Right lobe of liver (tissue), 6 donors: ENCODE data around the gene CENPK. TPM values are rescaled to one million over a fixed set of nuclear protein-coding genes. Genes with fewer than 3 reads are reported as not detected.
A peak's percentile ranks its signal among the peaks of the same experiment; 100 is the strongest.

Experiments
- ATAC-seq, 4 donors: fragments of 200-7000 bp; cut with Tn5 transposase; one replicate each; pipeline ENCODE4 v1.9.1; 2020; ENCODE audit warnings: mild to moderate bottlenecking in 4 of 4, moderate library complexity in 4 of 4
- DNase-seq, 3 donors: peaks; one replicate each; pipeline ENCODE4 v3.0.0-alpha.2; 2020
- H3K27ac ChIP-seq, 3 donors: fragments of 200-600 bp; one replicate each; pipeline ENCODE4 v1.8.0; 2022
- H3K27me3 ChIP-seq, 2 donors: fragments of 200-600 bp; one replicate each; pipeline ENCODE4 v1.8.0; 2022
- H3K36me3 ChIP-seq, 4 donors: fragments of 200-600 bp; sonication (generic) in 1 of 4; one replicate each; pipeline versions ENCODE4 v1.5.1 to v1.8.0; 2017 to 2022; ENCODE audit warnings: control low read depth in 1 of 4
- H3K4me1 ChIP-seq, 4 donors: fragments of 200-600 bp; sonication (generic) in 1 of 4; one replicate each; pipeline versions ENCODE4 v1.5.1 to v1.8.0; 2017 to 2022; ENCODE audit warnings: control low read depth in 1 of 4
- H3K4me3 ChIP-seq, 3 donors: fragments of 200-600 bp; one replicate each; pipeline ENCODE4 v1.8.0; 2022
- H3K9me3 ChIP-seq, 4 donors: fragments of 200-600 bp; sonication (generic) in 1 of 4; one replicate each; pipeline versions ENCODE4 v1.5.1 to v1.8.0; 2017 to 2022; ENCODE audit warnings: control low read depth in 1 of 4
- CTCF ChIP-seq, 4 donors: fragments of 200-600 bp in 3 of 4; fragments of 450-650 bp in 1 of 4; IDR thresholded peaks; one replicate each; pipeline versions ENCODE4 v1.5.1 to v1.8.0; 2016 to 2022; ENCODE audit warnings: antibody characterized with exemption in 4 of 4, mild to moderate bottlenecking in 2 of 4
- POLR2A ChIP-seq: fragments of 450-650 bp; IDR thresholded peaks from one replicate; pipeline ENCODE4 v1.6.1; 2017; ENCODE audit warnings: antibody characterized with exemption, mild to moderate bottlenecking
- WGBS: methylation state at CpG from one replicate; pipeline ENCODE4 v1.1.6; 2018; ENCODE audit warnings: low coverage, low lambda C conversion rate; ENCODE audit not compliant: insufficient coverage; ENCODE audit errors: missing lambda C conversion rate; 5-methylcytosine and 5-hydroxymethylcytosine counted together
- intact Hi-C, 2 donors: fragments of 100-400 bp; cut with DNase I; formaldehyde crosslinking; loops; one replicate each; pipeline versions ENCODE4 v1.11.2 to v1.14.1; 2022
- total RNA-seq, 6 experiments: library from RNA; depleted of rRNA in 2 of 6; stranded (reverse); fragments of >200 nt in 2 of 6; fragmentation: NEBNext Ultra II Directional in 3 of 6; extraction: Animal tissue kit (Norgen Biotek cat#: 25700) in 3 of 6; gene quantifications; one replicate each; pipeline versions ENCODE4 v1.1.0 to v1.2.4, GENCODE V29; 2016 to 2023
- donor health status: DM: no; HTN: yes; CAD: no.
- donor health status: DM: no; HTN: no; CAD: no.
- donor health status: DM: no; HTN: no; CAD: no.
- donor health status: DM: no; HTN: yes; CAD: no.
- donor health status: DM: no; HTN: yes; CAD: no.

Gene CENPK
- total RNA-seq, 6 experiments from 2014 or later = 0.33 to 4.3 (median 1.5) TPM

GRCh38 chr5:65481171-65481581 is 81.8 kb downstream of the CENPK start:
- Histone ChIP-seq H3K27ac (peak overlapping the region; percentile 86 to 95 (median 92)), H3K4me3 (peak overlapping the region; percentile 35 to 57 (median 56)), H3K27me3 (no peaks in the 10 kb centered on the region), H3K4me1 (peaks cover 0 to 15% (median 5%) of the 10 kb centered on the region in 4 donors), H3K36me3 (no peaks in the 10 kb centered on the region), H3K9me3 (no peaks in the 10 kb centered on the region)
- no peak for TF ChIP-seq CTCF (IDR thresholded peaks at IDR 0.05)
- no peak for TF ChIP-seq POLR2A
- no peak for DNase-seq
- intact Hi-C loops = no loop called here
- no peak for ATAC-seq
- WGBS = 0% methylated on average over 7 of the region's 7 CpGs

GRCh38 chr5:65480306-65480865 is 82.6 kb downstream of the CENPK start:
- Histone ChIP-seq H3K27ac (peak overlapping the region; percentile 30 to 95 (median 92)), H3K36me3 (no peaks in the 10 kb centered on the region), H3K4me1 (peaks cover 0 to 15% (median 5%) of the 10 kb centered on the region in 4 donors), H3K4me3 (peak overlapping the region; percentile 23 to 32 (median 30)), H3K9me3 (no peaks in the 10 kb centered on the region), H3K27me3 (no peaks in the 10 kb centered on the region)
- DNase-seq (peak; percentile 80 to 90 (median 87)), ATAC-seq (peak; percentile 64 to 82 (median 72))
- TF ChIP-seq POLR2A (no peak), CTCF (IDR thresholded peaks at IDR 0.05) (no peak)
- WGBS = under 1% methylated on average over 15 of the region's 15 CpGs
- intact Hi-C loops = no loop called here

- no peaks in the 10 kb centered on the region for H3K9me3 ChIP-seq
- ATAC-seq (no peak), DNase-seq (no peak)
- intact Hi-C loops = no loop called here
- peaks cover 0 to 15% (median 5%) of the 10 kb centered on the region in 4 donors for H3K4me1 ChIP-seq
- peak overlapping the region; percentile 30 to 95 (median 92) for H3K27ac ChIP-seq
- H3K27me3 ChIP-seq = no peaks in the 10 kb centered on the region
- H3K4me3 ChIP-seq = peak overlapping the region in 2 of 3 donors; percentile 30 to 32
- TF ChIP-seq POLR2A (no peak), CTCF (IDR thresholded peaks at IDR 0.05) (no peak)
- 6% methylated on average over 1 of the region's 1 CpG for WGBS
- H3K36me3 ChIP-seq = no peaks in the 10 kb centered on the region
Observed at GRCh38 chr5:65479527-65479926, 83.4 kb downstream of the CENPK start.

GRCh38 chr5:65478336-65478735 is 84.6 kb downstream of the CENPK start:
- H3K27ac ChIP-seq = no peak overlapping the region
- H3K36me3 ChIP-seq = no peaks in the 10 kb centered on the region
- intact Hi-C loops = no loop called here
- TF ChIP-seq CTCF (IDR thresholded peaks at IDR 0.05) (no peak), POLR2A (no peak)
- no peaks in the 10 kb centered on the region for H3K27me3 ChIP-seq
- WGBS = 89% methylated on average over 1 of the region's 1 CpG
- H3K4me3 ChIP-seq = no peak overlapping the region
- ATAC-seq = no peak
- H3K4me1 ChIP-seq = peaks cover 0 to 15% (median 2%) of the 10 kb centered on the region in 4 donors
- no peak for DNase-seq
- H3K9me3 ChIP-seq = no peaks in the 10 kb centered on the region
